ENCODE data around the gene NKAPD1. TPM values are rescaled to one million over a fixed set of nuclear protein-coding genes. Genes with fewer than 3 reads are reported as not detected.

Gene NKAPD1
- total RNA-seq, 4 donors from 2014 or later: 13.7 to 20.4 (median 16.1) TPM

DNA sequence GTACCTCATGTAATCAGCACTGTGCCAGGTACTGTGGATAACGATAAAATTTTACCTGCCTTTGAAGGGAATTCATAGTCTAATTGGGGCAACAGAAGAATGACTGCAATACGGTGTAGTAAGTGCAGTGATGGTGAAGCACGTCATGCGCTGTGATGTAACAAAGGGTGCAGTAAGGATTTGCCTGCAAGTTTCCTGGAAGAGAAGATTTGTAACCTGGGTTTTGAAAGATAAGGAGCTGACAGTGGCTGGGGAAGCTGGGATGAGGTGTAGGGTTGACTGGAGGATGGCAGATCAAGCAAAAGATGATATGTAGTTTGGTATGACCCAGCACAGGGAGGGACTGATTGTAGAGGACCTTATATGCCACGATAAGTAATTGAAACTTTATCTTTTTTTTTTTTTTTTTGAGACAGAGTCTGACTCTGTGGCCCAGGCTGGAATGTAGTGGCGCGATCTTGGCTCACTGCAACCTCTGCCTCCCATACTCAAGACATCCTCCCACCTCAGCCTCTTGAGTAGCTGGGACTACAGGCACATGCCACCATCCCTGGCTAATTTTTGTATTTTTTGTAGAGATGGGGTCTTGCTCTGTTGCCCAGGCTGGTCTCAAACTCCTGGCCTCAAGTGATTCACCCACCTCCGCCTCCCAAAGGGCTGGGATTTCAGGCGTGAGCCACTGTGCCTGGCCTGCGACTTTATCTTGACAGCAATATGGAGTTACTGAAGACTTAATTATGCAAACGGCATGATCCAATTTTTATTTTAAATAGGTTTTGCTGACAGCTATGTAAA, 23.8 kb downstream of the NKAPD1 start:
- Histone ChIP-seq H3K27ac (replicated peaks in 1 of 4) (no peak overlapping the region), H3K27me3 (no peaks in the 10 kb centered on the region), H3K36me3 (peaks cover 34 to 65% (median 45%) of the 10 kb centered on the region in 4 donors), H3K9me3 (no peaks in the 10 kb centered on the region), H3K4me3 (no peak overlapping the region), H3K4me1 (peaks cover 0 to 7% (median 0%) of the 10 kb centered on the region in 4 donors)
- WGBS: 91% methylated on average over 11 of the region's 11 CpGs
- no peak for TF ChIP-seq CTCF (IDR thresholded peaks at IDR 0.05)
- no peak for TF ChIP-seq POLR2AphosphoS5 (IDR thresholded peaks at IDR 0.05)
- no peak for TF ChIP-seq EP300 (IDR thresholded peaks at IDR 0.05)
- TF ChIP-seq POLR2A (IDR thresholded peaks at IDR 0.05; ENCODE audit: low read depth): no peak
- intact Hi-C loops (cut with DNase I): no loop called here
- peak; percentile 2 for DNase-seq (ENCODE audit: extremely low spot score)

DNA sequence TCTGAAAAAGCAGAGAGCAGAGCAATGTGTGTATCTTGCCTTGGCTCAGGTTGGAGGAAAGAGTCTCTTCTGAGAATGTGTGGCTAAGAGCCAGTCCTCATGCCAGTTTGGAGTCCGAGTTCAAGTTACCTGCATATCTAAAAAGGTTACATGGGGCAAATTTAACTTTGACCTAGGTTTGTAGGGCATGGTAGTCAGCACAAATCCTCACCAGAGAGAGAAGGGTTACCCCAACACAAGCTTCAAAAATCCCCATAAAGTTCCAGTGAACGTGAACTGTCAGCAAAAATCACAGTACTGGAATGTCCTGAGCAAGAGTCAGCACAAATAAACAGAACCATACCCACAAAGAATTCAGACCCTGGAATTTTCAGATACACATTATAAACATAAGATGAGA, 26.4 kb downstream of the NKAPD1 start:
- intact Hi-C loops (cut with DNase I): no loop called here
- no peaks in the 10 kb centered on the region for H3K9me3 ChIP-seq
- DNase-seq (ENCODE audit: extremely low spot score): no peak
- H3K27ac ChIP-seq (replicated peaks in 1 of 4): no peak overlapping the region
- H3K27me3 ChIP-seq: no peaks in the 10 kb centered on the region
- H3K36me3 ChIP-seq: peaks cover 8 to 40% (median 22%) of the 10 kb centered on the region in 4 donors
- no peak overlapping the region for H3K4me3 ChIP-seq
- H3K4me1 ChIP-seq: peaks cover 0 to 7% (median 0%) of the 10 kb centered on the region in 4 donors
- no peak for TF ChIP-seq EP300 (IDR thresholded peaks at IDR 0.05)
- TF ChIP-seq POLR2AphosphoS5 (IDR thresholded peaks at IDR 0.05): no peak
- TF ChIP-seq CTCF (IDR thresholded peaks at IDR 0.05): no peak
- TF ChIP-seq POLR2A (IDR thresholded peaks at IDR 0.05; ENCODE audit: low read depth): no peak
- WGBS: 48% methylated on average over 2 of the region's 2 CpGs

GRCh38 chr11:112103446-112103845, 29.3 kb downstream of the NKAPD1 start:
- no peak overlapping the region for H3K27ac ChIP-seq (replicated peaks in 1 of 4)
- intact Hi-C loops (cut with DNase I): no loop called here
- peaks cover 0 to 7% (median 0%) of the 10 kb centered on the region in 4 donors for H3K4me1 ChIP-seq
- DNase-seq (ENCODE audit: extremely low spot score): no peak
- no peak for TF ChIP-seq EP300 (IDR thresholded peaks at IDR 0.05)
- no peak for TF ChIP-seq POLR2A (IDR thresholded peaks at IDR 0.05; ENCODE audit: low read depth)
- no peak for TF ChIP-seq POLR2AphosphoS5 (IDR thresholded peaks at IDR 0.05)
- TF ChIP-seq CTCF (IDR thresholded peaks at IDR 0.05): no peak
- H3K36me3 ChIP-seq: peaks cover 0 to 20% (median 11%) of the 10 kb centered on the region in 4 donors
- no peaks in the 10 kb centered on the region for H3K9me3 ChIP-seq
- no peaks in the 10 kb centered on the region for H3K27me3 ChIP-seq
- WGBS: 89% methylated on average over 6 of the region's 6 CpGs
- H3K4me3 ChIP-seq: no peak overlapping the region

- no peak for TF ChIP-seq EP300 (IDR thresholded peaks at IDR 0.05)
- no peak for TF ChIP-seq POLR2AphosphoS5 (IDR thresholded peaks at IDR 0.05)
- no peak for TF ChIP-seq POLR2A (IDR thresholded peaks at IDR 0.05; ENCODE audit: low read depth)
- no peak for TF ChIP-seq CTCF (IDR thresholded peaks at IDR 0.05)
- Histone ChIP-seq H3K27me3 (no peaks in the 10 kb centered on the region), H3K27ac (replicated peaks in 1 of 4) (no peak overlapping the region), H3K4me3 (no peak overlapping the region), H3K4me1 (no peaks in the 10 kb centered on the region), H3K9me3 (no peaks in the 10 kb centered on the region), H3K36me3 (peaks cover 0 to 14% (median 9%) of the 10 kb centered on the region in 4 donors)
- no peak for DNase-seq (ENCODE audit: extremely low spot score)
- intact Hi-C loops (cut with DNase I): no loop called here
- 94% methylated on average over 8 of the region's 8 CpGs for WGBS
These were observed 32.0 kb downstream of the NKAPD1 start for GRCh38 chr11:112106070-112106469.
